Memory B cell (primary cell): ENCODE measurements around the gene CFAP73.
A peak's percentile ranks its signal among the peaks of the same experiment; 100 is the strongest.

ENCODE experiments used
- ATAC-seq: fragments of 150-1000 bp; cut with Tn5 transposase; 2 replicates; pipeline ENCODE4 v1.10.0; 2021; ENCODE audit warnings: low read depth, mild to moderate bottlenecking, moderate library complexity
- DNase-seq, 2 donors: peaks; one replicate each; pipeline ENCODE4 v3.0.0; 2022; ENCODE audit warnings: low spot score in 2 of 2
- H3K27ac Mint-ChIP-seq: one replicate; pipeline ENCODE4 v1.8.0; 2022; ENCODE audit warnings: mild to moderate bottlenecking, moderate library complexity, mixed read lengths
- H3K27me3 Mint-ChIP-seq: one replicate; pipeline ENCODE4 v1.8.0; 2022; ENCODE audit warnings: mixed read lengths
- H3K36me3 Mint-ChIP-seq: one replicate; pipeline ENCODE4 v1.8.0; 2022; ENCODE audit warnings: mild to moderate bottlenecking, mixed read lengths
- H3K4me1 Mint-ChIP-seq: one replicate; pipeline ENCODE4 v1.8.0; 2022; ENCODE audit warnings: mixed read lengths
- H3K4me3 Mint-ChIP-seq: one replicate; pipeline ENCODE4 v1.8.0; 2022; ENCODE audit warnings: mild to moderate bottlenecking, moderate library complexity, mixed read lengths
- H3K9me3 Mint-ChIP-seq: one replicate; pipeline ENCODE4 v1.8.0; 2022; ENCODE audit warnings: mixed read lengths

CFAP73 gene

GRCh38 chr12:113149361-113150150, at the start of gene CFAP73:
CFAP73 (plus strand) TSS chr12:113149724; CDS start chr12:113149858, 134 bp downstream.
- Mint-ChIP-seq H3K36me3 (peaks cover 3% of the 10 kb centered on the region), H3K27ac (no peak within 1 kb of the TSS), H3K27me3 (peaks cover 15% of the 10 kb centered on the region), H3K4me3 (no peak within 1 kb of the TSS), H3K4me1 (peaks cover 13% of the 10 kb centered on the region), H3K9me3 (peaks cover 3% of the 10 kb centered on the region)
- no peak for DNase-seq
- peak; percentile 15 for ATAC-seq

- Mint-ChIP-seq H3K9me3 (no peaks in the 10 kb centered on the region), H3K27ac (no peak overlapping the region), H3K27me3 (peaks cover 2% of the 10 kb centered on the region), H3K4me3 (no peak overlapping the region), H3K4me1 (peaks cover 13% of the 10 kb centered on the region), H3K36me3 (no peaks in the 10 kb centered on the region)
- ATAC-seq, result no peak
- no peak for DNase-seq
Observed at GRCh38 chr12:113099764-113100163, 49.8 kb upstream of the CFAP73 start.

GRCh38 chr12:113101751-113102150, 47.8 kb upstream of the CFAP73 start:
- H3K27me3 Mint-ChIP-seq, result peaks cover 2% of the 10 kb centered on the region
- no peaks in the 10 kb centered on the region for H3K9me3 Mint-ChIP-seq
- H3K27ac Mint-ChIP-seq, result no peak overlapping the region
- peaks cover 13% of the 10 kb centered on the region for H3K4me1 Mint-ChIP-seq
- ATAC-seq (no peak), DNase-seq (no peak)
- no peak overlapping the region for H3K4me3 Mint-ChIP-seq
- no peaks in the 10 kb centered on the region for H3K36me3 Mint-ChIP-seq

- Mint-ChIP-seq H3K4me3 (no peak overlapping the region), H3K27ac (no peak overlapping the region), H3K36me3 (no peaks in the 10 kb centered on the region), H3K9me3 (no peaks in the 10 kb centered on the region), H3K27me3 (peaks cover 2% of the 10 kb centered on the region), H3K4me1 (peaks cover 13% of the 10 kb centered on the region)
- DNase-seq (no peak), ATAC-seq (no peak)
Observed at GRCh38 chr12:113102811-113103210, 46.7 kb upstream of the CFAP73 start.

GRCh38 chr12:113103756-113104450, 45.6 kb upstream of the CFAP73 start:
- peak overlapping the region; percentile 78 for H3K4me3 Mint-ChIP-seq
- DNase-seq, result peak; percentile 36 to 47
- peak; percentile 82 for ATAC-seq
- peaks cover 2% of the 10 kb centered on the region for H3K27me3 Mint-ChIP-seq
- H3K36me3 Mint-ChIP-seq, result no peaks in the 10 kb centered on the region
- H3K4me1 Mint-ChIP-seq, result peaks cover 7% of the 10 kb centered on the region
- H3K27ac Mint-ChIP-seq, result no peak overlapping the region
- H3K9me3 Mint-ChIP-seq, result no peaks in the 10 kb centered on the region

GRCh38 chr12:113104953-113105510, 44.5 kb upstream of the CFAP73 start:
- no peak overlapping the region for H3K27ac Mint-ChIP-seq
- H3K36me3 Mint-ChIP-seq, result no peaks in the 10 kb centered on the region
- ATAC-seq (peak; percentile 45), DNase-seq (no peak)
- H3K9me3 Mint-ChIP-seq, result no peaks in the 10 kb centered on the region
- H3K27me3 Mint-ChIP-seq, result peaks cover 2% of the 10 kb centered on the region
- peak overlapping the region; percentile 34 for H3K4me3 Mint-ChIP-seq
- peaks cover 7% of the 10 kb centered on the region for H3K4me1 Mint-ChIP-seq

- no peaks in the 10 kb centered on the region for H3K9me3 Mint-ChIP-seq
- H3K27ac Mint-ChIP-seq, result no peak overlapping the region
- peaks cover 2% of the 10 kb centered on the region for H3K27me3 Mint-ChIP-seq
- ATAC-seq, result no peak
- no peaks in the 10 kb centered on the region for H3K36me3 Mint-ChIP-seq
- H3K4me1 Mint-ChIP-seq, result peaks cover 7% of the 10 kb centered on the region
- H3K4me3 Mint-ChIP-seq, result no peak overlapping the region
- DNase-seq, result no peak
Observed at GRCh38 chr12:113105606-113106271, 43.8 kb upstream of the CFAP73 start.

GRCh38 chr12:113106361-113106760, 43.2 kb upstream of the CFAP73 start:
- ATAC-seq (no peak), DNase-seq (no peak)
- Mint-ChIP-seq H3K36me3 (no peaks in the 10 kb centered on the region), H3K4me3 (no peak overlapping the region), H3K27ac (no peak overlapping the region), H3K27me3 (peaks cover 2% of the 10 kb centered on the region), H3K4me1 (peaks cover 7% of the 10 kb centered on the region), H3K9me3 (no peaks in the 10 kb centered on the region)

- Mint-ChIP-seq H3K27ac (no peak overlapping the region), H3K4me3 (no peak overlapping the region), H3K4me1 (peaks cover 3% of the 10 kb centered on the region), H3K27me3 (peaks cover 8% of the 10 kb centered on the region), H3K9me3 (no peaks in the 10 kb centered on the region), H3K36me3 (no peaks in the 10 kb centered on the region)
- no peak for ATAC-seq
- DNase-seq, result no peak
Observed at GRCh38 chr12:113108308-113108707, 41.2 kb upstream of the CFAP73 start.

- no peak overlapping the region for H3K27ac Mint-ChIP-seq
- no peaks in the 10 kb centered on the region for H3K4me1 Mint-ChIP-seq
- no peak for ATAC-seq
Observed at GRCh38 chr12:113109360-113109759, 40.2 kb upstream of the CFAP73 start.

GRCh38 chr12:113109872-113110599, 39.5 kb upstream of the CFAP73 start:
- H3K27ac Mint-ChIP-seq, result no peak overlapping the region
- no peak for ATAC-seq
- no peaks in the 10 kb centered on the region for H3K4me1 Mint-ChIP-seq
- H3K36me3 Mint-ChIP-seq, result no peaks in the 10 kb centered on the region
- H3K4me3 Mint-ChIP-seq, result no peak overlapping the region
- DNase-seq, result no peak
- H3K27me3 Mint-ChIP-seq, result peaks cover 10% of the 10 kb centered on the region
- H3K9me3 Mint-ChIP-seq, result no peaks in the 10 kb centered on the region

More at GRCh38 chr12:113109360-113109759, 40.2 kb upstream of the CFAP73 start:
- Mint-ChIP-seq H3K9me3 (no peaks in the 10 kb centered on the region), H3K36me3 (no peaks in the 10 kb centered on the region), H3K27me3 (peaks cover 10% of the 10 kb centered on the region), H3K4me3 (no peak overlapping the region)
- DNase-seq, result no peak

GRCh38 chr12:113111247-113111646, 38.3 kb upstream of the CFAP73 start:
- no peaks in the 10 kb centered on the region for H3K9me3 Mint-ChIP-seq
- no peak overlapping the region for H3K4me3 Mint-ChIP-seq
- no peaks in the 10 kb centered on the region for H3K36me3 Mint-ChIP-seq
- H3K27me3 Mint-ChIP-seq, result peaks cover 12% of the 10 kb centered on the region
- ATAC-seq (no peak), DNase-seq (no peak)
- no peak overlapping the region for H3K27ac Mint-ChIP-seq
- peaks cover under 1% of the 10 kb centered on the region for H3K4me1 Mint-ChIP-seq

GRCh38 chr12:113112043-113112899, 37.3 kb upstream of the CFAP73 start:
- DNase-seq, result no peak
- no peak for ATAC-seq
- Mint-ChIP-seq H3K27me3 (peaks cover 15% of the 10 kb centered on the region), H3K4me1 (peaks cover 4% of the 10 kb centered on the region), H3K4me3 (no peak overlapping the region), H3K27ac (no peak overlapping the region), H3K36me3 (no peaks in the 10 kb centered on the region), H3K9me3 (no peaks in the 10 kb centered on the region)
